OCI-LY1 (cell line): Measurements from ENCODE around the gene PRCD.

Experiments
- EZH2 ChIP-seq: fragments of 200-600 bp; sonication (generic), shearing (Covaris generic); IDR thresholded peaks from 2 replicates; pipeline ENCODE4 v1.8.0; 2017; ENCODE audit warnings: borderline replicate concordance, mixed run types, mild to moderate bottlenecking, antibody characterized with exemption, low read length, moderate library complexity, mixed read lengths
- TF ChIP-seq, protein P1 (sequence below): fragments of 200-600 bp; sonication (generic), shearing (Covaris generic); IDR thresholded peaks from 2 replicates; pipeline ENCODE4 v1.5.1; 2017; ENCODE audit warnings: mild to moderate bottlenecking, antibody characterized with exemption, low read length, moderate library complexity, mixed read lengths

DNA sequence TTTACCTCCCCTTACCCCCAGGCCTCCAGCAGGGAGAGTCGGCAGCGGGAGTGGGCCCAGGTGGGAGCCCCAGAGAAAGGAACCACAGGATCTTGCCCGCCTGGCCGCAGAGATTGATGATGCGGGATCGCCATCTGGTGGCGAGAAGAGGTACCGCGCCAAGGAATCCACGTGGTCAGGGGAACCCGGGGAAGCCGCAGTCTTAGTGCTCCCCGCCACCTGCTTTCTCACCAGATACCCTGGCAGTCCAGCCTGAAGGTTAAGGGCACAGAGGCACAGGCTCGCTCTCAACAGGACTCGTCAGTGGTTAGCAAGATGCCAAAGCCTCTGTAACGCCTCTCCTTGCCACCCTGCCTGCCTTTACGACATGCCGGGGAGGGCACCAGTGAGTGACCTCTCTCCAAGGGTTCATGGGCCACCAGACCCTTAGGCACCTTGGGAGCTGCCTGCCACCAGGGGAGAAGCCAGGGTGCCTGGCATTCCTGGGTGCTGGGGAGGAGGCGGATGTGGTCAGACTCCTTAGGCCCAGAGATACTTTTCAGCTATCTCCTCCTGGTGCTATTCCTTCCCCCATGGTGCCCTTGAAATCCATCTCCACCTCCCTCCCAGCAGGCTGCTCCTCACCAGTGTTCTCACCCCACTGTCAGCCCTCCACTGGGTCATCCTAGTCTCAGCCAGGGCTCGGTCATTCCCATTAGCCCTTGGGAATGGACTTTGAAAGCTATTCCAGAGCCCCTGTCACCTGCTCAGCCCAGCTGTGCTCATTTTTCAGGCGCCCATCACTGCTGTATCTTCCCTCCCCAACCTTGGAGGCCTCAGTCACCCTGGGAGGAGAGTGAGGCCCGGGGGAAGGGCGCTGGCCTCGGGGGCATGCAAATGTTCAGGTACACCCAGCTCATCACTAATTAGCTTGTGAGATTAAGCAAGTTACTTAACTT lies 33.2 kb upstream of the PRCD start:
- TF ChIP-seq, protein P1, sequence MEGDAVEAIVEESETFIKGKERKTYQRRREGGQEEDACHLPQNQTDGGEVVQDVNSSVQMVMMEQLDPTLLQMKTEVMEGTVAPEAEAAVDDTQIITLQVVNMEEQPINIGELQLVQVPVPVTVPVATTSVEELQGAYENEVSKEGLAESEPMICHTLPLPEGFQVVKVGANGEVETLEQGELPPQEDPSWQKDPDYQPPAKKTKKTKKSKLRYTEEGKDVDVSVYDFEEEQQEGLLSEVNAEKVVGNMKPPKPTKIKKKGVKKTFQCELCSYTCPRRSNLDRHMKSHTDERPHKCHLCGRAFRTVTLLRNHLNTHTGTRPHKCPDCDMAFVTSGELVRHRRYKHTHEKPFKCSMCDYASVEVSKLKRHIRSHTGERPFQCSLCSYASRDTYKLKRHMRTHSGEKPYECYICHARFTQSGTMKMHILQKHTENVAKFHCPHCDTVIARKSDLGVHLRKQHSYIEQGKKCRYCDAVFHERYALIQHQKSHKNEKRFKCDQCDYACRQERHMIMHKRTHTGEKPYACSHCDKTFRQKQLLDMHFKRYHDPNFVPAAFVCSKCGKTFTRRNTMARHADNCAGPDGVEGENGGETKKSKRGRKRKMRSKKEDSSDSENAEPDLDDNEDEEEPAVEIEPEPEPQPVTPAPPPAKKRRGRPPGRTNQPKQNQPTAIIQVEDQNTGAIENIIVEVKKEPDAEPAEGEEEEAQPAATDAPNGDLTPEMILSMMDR, result peak; percentile 94
- no peak for TF ChIP-seq EZH2
